HG02970 (cell line): Measurements from ENCODE around the gene FOXP2.
"Not testable (repeated sequence)": the region's sequence is repeated elsewhere in the genome, so short reads cannot be mapped to it uniquely, and the experiment has no call there.

ENCODE experiments used
- ATAC-seq: cut with Tn5 transposase; IDR thresholded peaks from one replicate; pipeline ENCODE4 v1.9.1; 2021; ENCODE audit warnings: mild to moderate bottlenecking, moderate library complexity, moderate number of reproducible peaks; ENCODE audit not compliant: unreplicated experiment, low FRiP score

Gene FOXP2

GRCh38 chr7:114574384-114574783, 159.8 kb downstream of the FOXP2 start:
- no peak for ATAC-seq

- no peak for ATAC-seq
Measured at GRCh38 chr7:114575098-114575497, 160.5 kb downstream of the FOXP2 start.

GRCh38 chr7:114580963-114581362, 166.3 kb downstream of the FOXP2 start:
- not testable (repeated sequence) for ATAC-seq

- ATAC-seq, result no peak
Measured at GRCh38 chr7:114588506-114588905, 173.9 kb downstream of the FOXP2 start.

GRCh38 chr7:114589436-114589835, 174.8 kb downstream of the FOXP2 start:
- ATAC-seq, result no peak

- no peak for ATAC-seq
Measured at GRCh38 chr7:114590298-114590697, 175.7 kb downstream of the FOXP2 start.

GRCh38 chr7:114598946-114599345, 184.3 kb downstream of the FOXP2 start:
- no peak for ATAC-seq

GRCh38 chr7:114606100-114606499, 191.5 kb downstream of the FOXP2 start:
- no peak for ATAC-seq

GRCh38 chr7:114608822-114609221, 194.2 kb downstream of the FOXP2 start:
- not testable (repeated sequence) for ATAC-seq

- ATAC-seq, result no peak
Measured at GRCh38 chr7:114620208-114620607, 205.6 kb downstream of the FOXP2 start.

- ATAC-seq, result no peak
Measured at GRCh38 chr7:114622221-114622620, 207.6 kb downstream of the FOXP2 start.

- no peak for ATAC-seq
Measured at GRCh38 chr7:114623146-114623545, 208.5 kb downstream of the FOXP2 start.

GRCh38 chr7:114627231-114627630, 212.6 kb downstream of the FOXP2 start:
- ATAC-seq, result no peak

- no peak for ATAC-seq
Measured at GRCh38 chr7:114628362-114628761, 213.7 kb downstream of the FOXP2 start.

- ATAC-seq, result no peak
Measured at GRCh38 chr7:114629762-114630161, 215.1 kb downstream of the FOXP2 start.

GRCh38 chr7:114630201-114630990, 215.8 kb downstream of the FOXP2 start:
- ATAC-seq, result no peak

GRCh38 chr7:114631249-114631822, 216.7 kb downstream of the FOXP2 start:
- no peak for ATAC-seq

- ATAC-seq, result no peak
Measured at GRCh38 chr7:114639451-114639850, 224.8 kb downstream of the FOXP2 start.

GRCh38 chr7:114644455-114644854, 229.8 kb downstream of the FOXP2 start:
- ATAC-seq, result no peak

GRCh38 chr7:114645451-114645850, 230.8 kb downstream of the FOXP2 start:
- no peak for ATAC-seq

- ATAC-seq, result no peak
Measured at GRCh38 chr7:114647518-114647917, 232.9 kb downstream of the FOXP2 start.

- no peak for ATAC-seq
Measured at GRCh38 chr7:114648117-114648516, 233.5 kb downstream of the FOXP2 start.
